DMS 273 (cell line): ENCODE measurements around the gene KCNJ11.
"Not testable (repeated sequence)": the region's sequence is repeated elsewhere in the genome, so short reads cannot be mapped to it uniquely, and the experiment has no call there.

ENCODE experiments used
- DNase-seq: peaks from one replicate; lab custom pipeline; 2025; ENCODE audit not compliant: unreplicated experiment; lab: John Stamatoyannopoulos, UW

KCNJ11 gene

DNA sequence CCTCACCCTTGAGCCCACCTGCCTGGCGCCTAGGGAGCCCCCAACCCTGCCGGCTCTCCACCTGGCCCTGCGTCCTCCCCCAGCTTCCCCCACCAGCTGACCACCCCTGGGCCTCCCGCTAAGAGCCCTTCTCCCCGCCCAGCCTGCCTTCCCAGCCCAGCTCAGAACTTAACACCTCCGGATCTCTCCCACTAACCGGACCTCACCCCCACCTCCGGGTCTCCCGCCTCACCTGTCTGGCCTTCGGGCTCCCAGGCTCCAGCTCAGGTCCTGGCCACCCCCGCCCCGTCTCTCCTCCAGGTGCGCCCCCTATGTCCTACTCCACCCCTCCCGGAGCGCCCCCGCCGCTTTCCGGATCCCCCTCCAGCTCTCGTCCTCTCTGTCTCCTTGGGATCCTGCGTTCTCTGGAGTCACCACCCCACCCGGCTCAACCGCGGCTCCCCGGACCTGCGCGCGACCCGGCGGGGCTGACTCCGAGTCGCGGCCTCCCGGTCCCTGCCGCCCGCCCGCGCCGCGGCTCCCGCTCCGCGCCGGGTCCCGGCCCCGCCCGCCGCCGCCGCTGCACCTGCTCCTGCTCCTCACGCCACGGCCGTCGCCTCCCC, at the start of gene KCNJ11:
TSS of gene KCNJ11 (minus strand) at position 51 of the 602 bp plus-strand sequence. CDS start 568 bp downstream, outside the sequence.
- peak; percentile 77 for DNase-seq

GRCh38 chr11:17437366-17437765, 48.9 kb upstream of the KCNJ11 start:
- DNase-seq, result no peak

- no peak for DNase-seq
Observed at GRCh38 chr11:17434108-17434507, 45.6 kb upstream of the KCNJ11 start.

DNA sequence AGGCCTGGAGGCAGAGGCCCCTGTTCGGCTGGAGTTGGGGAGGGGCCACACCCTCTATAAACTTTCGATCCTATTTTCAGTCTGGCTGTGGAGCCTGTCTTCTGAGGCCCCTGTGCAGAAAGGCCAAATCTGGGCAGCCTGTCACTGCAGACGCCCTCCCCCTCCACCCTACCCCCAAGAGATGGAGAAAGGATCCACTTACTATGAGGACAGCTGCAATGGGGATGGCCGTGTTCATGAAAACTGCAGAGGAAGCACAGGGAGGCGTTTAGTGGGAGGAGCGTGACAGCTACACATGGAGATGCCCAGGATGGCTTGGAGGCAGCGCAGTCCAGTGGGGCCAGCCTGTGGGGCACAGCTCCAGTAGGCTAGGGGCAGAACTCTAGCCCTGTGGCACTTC, 43.5 kb upstream of the KCNJ11 start:
- no peak for DNase-seq

DNA sequence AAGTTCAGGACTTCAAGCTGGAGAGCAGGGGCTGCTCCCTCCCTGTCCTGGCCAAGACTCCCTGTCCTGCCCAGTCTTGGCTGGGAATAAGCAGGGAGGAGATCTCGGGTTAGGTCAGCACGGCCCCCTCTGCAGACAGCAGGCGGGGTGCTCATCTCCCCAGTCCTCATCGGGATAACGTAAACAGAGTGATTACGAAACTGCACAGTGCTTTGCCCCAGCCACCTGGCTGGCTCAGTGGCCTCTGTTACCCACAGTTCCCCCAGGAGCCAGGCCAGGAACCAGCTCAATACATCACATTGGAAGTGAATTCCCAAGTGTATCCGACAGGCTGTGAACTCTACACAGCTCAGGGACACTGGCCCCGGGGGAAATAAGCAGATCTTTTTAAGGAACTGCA, 42.7 kb upstream of the KCNJ11 start:
- no peak for DNase-seq

DNA sequence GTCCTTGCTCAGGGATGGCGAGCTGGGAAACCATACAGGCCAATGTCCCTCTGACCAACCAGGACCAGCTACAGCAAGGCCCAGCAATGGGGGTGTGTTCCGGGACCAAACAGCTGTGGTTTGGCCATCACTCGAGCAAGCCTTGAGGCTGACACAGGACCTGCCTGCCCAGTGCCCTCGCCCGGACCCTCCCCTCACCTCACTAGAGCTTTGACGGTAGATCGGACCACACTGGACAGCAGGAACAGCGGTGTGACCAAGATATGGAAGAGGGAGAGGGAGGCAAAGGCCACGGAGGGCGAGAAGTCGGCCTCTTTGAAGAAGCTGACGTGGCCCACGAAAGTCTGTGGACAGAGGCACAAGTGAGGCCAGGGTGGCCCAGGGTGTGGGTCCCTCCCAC, 42.2 kb upstream of the KCNJ11 start:
- DNase-seq, result no peak

DNA sequence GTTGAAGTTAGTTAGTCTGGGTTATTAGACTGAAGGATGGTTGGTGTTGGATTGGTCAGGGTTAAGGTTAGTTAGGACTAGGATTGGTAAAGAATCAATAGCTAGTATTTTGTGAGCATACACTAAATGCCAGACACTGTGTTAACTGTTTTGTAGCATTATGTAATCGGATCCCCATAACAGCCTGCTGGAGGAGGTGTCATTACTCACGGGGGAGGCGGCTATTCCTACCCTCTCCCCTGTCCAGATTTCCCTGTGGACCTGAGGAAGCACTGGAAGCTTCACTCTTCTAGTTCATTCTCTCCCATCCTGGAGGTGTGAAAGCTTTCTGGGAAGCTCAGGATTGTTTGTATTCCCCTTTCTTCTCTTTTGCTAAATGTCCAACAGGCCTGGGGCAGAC, 40.5 kb upstream of the KCNJ11 start:
- DNase-seq, result peak; percentile 8

DNA sequence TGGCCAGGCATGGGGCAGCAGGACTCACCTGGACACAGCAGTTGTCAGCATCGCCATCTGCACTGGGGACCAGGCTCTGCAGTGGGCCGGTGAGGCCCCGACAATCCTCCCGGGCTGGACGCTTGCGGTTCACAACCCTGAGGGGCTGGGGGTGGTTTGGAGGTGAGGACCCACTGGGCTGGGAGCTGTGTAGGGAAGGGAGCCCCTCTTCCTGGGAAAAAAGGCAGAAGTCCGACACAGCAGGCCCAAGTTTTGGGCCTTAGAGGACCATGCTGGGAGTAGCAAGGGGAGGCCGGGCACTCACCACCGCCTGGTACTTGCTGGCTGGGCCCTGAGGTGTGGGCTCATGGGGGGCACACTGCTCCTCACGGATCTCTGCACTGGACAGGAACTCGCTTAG, 39.8 kb upstream of the KCNJ11 start:
- DNase-seq, result no peak

GRCh38 chr11:17426233-17426632, 37.8 kb upstream of the KCNJ11 start:
- DNase-seq, result not testable (repeated sequence)

GRCh38 chr11:17423533-17424310, 35.3 kb upstream of the KCNJ11 start:
- no peak for DNase-seq

DNA sequence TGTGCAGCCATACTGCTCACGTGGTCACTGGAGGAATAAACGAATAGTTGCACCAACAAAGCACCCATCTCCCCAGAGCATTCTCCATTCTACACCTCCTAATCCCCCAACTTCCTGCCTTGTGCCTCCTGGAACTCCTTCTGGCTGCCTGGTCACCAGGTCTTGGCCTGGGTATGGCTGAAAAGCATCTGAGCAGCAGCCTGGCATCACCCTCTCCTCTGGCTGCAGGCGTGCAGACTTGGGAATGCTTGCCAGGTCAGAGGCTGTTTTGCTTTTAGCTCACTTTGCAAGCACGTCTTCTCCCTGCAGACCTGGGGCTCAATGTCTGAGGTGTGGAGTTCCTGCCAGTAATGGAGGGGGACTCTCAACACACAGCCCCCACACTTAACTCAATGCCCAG, 33.3 kb upstream of the KCNJ11 start:
- DNase-seq, result no peak

DNA sequence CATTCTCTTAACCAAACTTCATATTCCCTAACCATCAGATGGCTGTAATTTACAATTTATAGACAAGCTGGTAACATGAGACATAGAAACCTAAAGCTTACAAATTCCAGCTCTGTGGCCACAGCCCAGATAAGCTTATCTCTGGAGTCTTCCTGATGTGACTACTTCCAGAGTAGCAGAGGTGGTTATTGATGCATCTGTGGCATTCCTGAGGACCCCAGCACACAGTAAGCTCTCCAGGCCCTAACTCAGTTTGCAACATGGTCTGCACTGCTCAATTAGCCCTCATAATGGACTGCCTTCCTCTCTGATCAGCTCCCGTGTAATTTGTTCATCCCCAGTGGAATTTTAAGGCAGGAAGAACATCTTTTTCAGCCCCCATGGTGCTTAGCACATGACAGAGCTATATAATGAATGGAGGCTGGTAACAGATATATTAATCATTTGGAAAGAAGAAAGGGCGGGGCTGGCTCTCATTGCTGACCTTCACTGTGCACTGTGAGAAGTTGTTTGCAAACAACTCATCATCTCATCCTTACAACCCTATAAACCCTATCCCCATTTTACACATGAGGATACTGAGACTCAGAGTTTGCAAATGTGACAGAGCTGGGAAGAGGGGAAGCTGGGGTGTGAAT, 30.1 kb upstream of the KCNJ11 start:
- no peak for DNase-seq

DNA sequence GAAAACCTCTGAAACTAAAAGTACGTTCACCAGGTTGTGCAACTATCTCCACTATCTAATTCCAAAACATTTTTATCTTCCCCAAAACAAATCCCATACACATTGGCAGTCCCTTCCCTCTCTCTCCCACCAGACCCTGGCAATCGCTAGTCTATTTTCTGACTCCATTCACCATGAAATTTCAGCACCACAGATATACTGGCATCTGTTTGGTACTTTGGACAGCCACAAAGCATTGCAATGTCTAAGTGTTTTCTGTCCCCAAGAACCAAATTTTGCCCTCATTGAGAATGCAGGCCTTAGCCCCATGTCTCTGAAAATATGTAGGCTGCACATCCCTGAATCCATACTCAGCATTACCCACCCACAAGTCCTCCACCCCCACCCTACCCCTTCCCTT, 28.0 kb upstream of the KCNJ11 start:
- no peak for DNase-seq

- DNase-seq, result no peak
Observed at GRCh38 chr11:17415523-17416104, 27.2 kb upstream of the KCNJ11 start.

DNA sequence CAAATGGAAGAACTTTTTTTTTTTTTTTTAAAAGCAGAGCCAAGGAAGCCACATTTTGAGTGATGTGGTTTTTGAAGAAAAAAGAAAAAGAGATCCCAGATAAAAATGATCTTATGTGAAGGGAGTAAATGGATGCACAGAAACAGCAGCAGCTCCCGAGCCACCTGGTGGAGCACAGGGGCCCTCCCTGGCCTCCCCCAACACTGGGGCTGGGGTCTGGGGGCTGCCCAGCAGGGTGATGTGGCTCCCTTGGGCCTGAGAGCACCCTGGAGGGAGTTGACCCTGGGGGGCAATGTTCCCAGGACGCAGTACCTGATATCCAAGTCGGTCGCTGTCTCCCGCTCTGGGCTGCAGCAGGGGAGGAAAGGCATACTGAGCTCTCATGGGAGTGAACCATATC, 26.5 kb upstream of the KCNJ11 start:
- DNase-seq, result no peak

- no peak for DNase-seq
Observed at GRCh38 chr11:17414317-17414737, 25.9 kb upstream of the KCNJ11 start.

DNA sequence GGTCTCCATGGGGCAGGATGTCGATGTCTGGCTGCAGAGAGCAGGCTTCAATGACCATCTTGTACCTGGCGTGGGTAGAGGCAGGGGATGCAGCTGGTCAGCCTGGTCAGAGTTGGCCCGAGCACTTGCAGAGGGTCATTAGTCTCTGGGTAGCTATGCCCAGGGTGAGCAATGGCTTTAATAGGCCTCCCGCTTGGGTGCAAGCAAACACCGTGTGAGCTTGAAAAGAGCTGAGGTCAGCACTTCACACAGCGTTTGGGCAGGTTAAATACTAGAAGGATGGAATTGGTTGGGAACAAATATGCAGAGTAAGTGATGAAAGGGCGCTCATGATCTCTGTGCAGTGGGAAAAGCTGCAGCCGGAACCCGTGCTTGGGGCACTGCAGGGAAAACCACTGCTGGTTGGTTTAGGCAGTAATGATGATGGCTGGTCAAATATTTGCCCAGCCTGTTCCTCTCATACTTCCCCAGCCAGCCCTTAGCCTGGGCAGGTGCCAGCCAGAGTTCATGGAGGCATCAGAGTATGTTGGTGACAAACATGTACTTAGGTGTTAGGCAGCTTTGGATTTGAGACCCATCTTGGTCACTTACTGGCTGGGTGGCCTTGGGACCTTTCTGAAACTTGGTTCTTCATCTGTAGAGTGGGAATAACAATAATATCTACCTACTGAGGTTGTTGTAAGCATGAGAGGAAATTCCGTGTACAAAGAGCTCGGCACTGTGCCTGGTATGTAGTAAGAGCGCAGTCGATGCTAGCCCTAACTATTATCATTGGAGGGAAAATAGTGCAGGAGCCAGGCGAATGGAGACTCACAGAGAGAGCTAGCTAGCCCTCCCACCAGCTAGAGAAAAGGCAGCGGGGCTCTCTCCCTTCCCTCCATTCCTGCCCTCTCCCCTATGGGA, 25.2 kb upstream of the KCNJ11 start:
- DNase-seq, result no peak

GRCh38 chr11:17412488-17413180, 24.2 kb upstream of the KCNJ11 start:
- no peak for DNase-seq

GRCh38 chr11:17411418-17411817, 23.0 kb upstream of the KCNJ11 start:
- no peak for DNase-seq
